Nephron progenitor cell (in vitro differentiated cells): Measurements from ENCODE around the gene TEPSIN.

Experiments used
- DNase-seq: peaks from one replicate; pipeline ENCODE4 v3.0.0; 2021
- H3K27ac Mint-ChIP-seq: 2 replicates; pipeline ENCODE4 v1.8.0; 2021; ENCODE audit warnings: mild to moderate bottlenecking, moderate library complexity, mixed read lengths
- H3K27me3 Mint-ChIP-seq: 2 replicates; pipeline ENCODE4 v1.8.0; 2021; ENCODE audit warnings: mild to moderate bottlenecking, low read depth, mixed read lengths; ENCODE audit not compliant: poor library complexity
- H3K36me3 Mint-ChIP-seq: 2 replicates; pipeline ENCODE4 v1.8.0; 2021; ENCODE audit warnings: low read depth, mixed read lengths
- H3K4me1 Mint-ChIP-seq: 2 replicates; pipeline ENCODE4 v1.8.0; 2021; ENCODE audit warnings: mixed read lengths
- H3K4me3 Mint-ChIP-seq: 2 replicates; pipeline ENCODE4 v1.8.0; 2021; ENCODE audit warnings: mild to moderate bottlenecking, moderate library complexity, mixed read lengths
- H3K9me3 Mint-ChIP-seq: 2 replicates; pipeline ENCODE4 v1.8.0; 2021; ENCODE audit warnings: mild to moderate bottlenecking, moderate library complexity, mixed read lengths
- CTCF ChIP-seq: fragments of 200-600 bp; sonication (generic); IDR thresholded peaks from 2 replicates; pipeline ENCODE4 v1.5.0; 2021; ENCODE audit warnings: antibody characterized with exemption

Gene TEPSIN

GRCh38 chr17:81231766-81232581 lies 6.9 kb downstream of the TEPSIN start:
- Mint-ChIP-seq H3K4me3 (no peak overlapping the region), H3K27me3 (peaks cover 6% of the 10 kb centered on the region), H3K36me3 (peaks cover 22% of the 10 kb centered on the region), H3K9me3 (peaks cover 8% of the 10 kb centered on the region), H3K27ac (no peak overlapping the region), H3K4me1 (peaks cover 18% of the 10 kb centered on the region)
- no peak for TF ChIP-seq CTCF
- DNase-seq = no peak

GRCh38 chr17:81231121-81231645 lies 7.7 kb downstream of the TEPSIN start:
- Mint-ChIP-seq H3K27ac (no peak overlapping the region), H3K4me3 (no peak overlapping the region), H3K27me3 (peaks cover 6% of the 10 kb centered on the region), H3K9me3 (peaks cover 14% of the 10 kb centered on the region), H3K4me1 (peaks cover 18% of the 10 kb centered on the region), H3K36me3 (peaks cover 26% of the 10 kb centered on the region)
- TF ChIP-seq CTCF = no peak
- DNase-seq = no peak

GRCh38 chr17:81230043-81230820 lies 8.6 kb downstream of the TEPSIN start:
- no peak for DNase-seq
- Mint-ChIP-seq H3K27ac (no peak overlapping the region), H3K36me3 (peaks cover 32% of the 10 kb centered on the region), H3K27me3 (peaks cover 6% of the 10 kb centered on the region), H3K4me3 (no peak overlapping the region), H3K4me1 (peaks cover 17% of the 10 kb centered on the region), H3K9me3 (peaks cover 23% of the 10 kb centered on the region)
- peak; percentile 29 for TF ChIP-seq CTCF

- TF ChIP-seq CTCF = no peak
- Mint-ChIP-seq H3K4me1 (peaks cover 11% of the 10 kb centered on the region), H3K36me3 (peaks cover 32% of the 10 kb centered on the region), H3K27me3 (peaks cover 6% of the 10 kb centered on the region), H3K27ac (no peak overlapping the region), H3K9me3 (peaks cover 25% of the 10 kb centered on the region), H3K4me3 (no peak overlapping the region)
- DNase-seq = no peak
Measured at GRCh38 chr17:81229666-81229920, 9.3 kb downstream of the TEPSIN start.

- Mint-ChIP-seq H3K27me3 (peaks cover 6% of the 10 kb centered on the region), H3K4me1 (peaks cover 10% of the 10 kb centered on the region), H3K36me3 (peaks cover 32% of the 10 kb centered on the region), H3K4me3 (no peak overlapping the region), H3K27ac (no peak overlapping the region), H3K9me3 (peaks cover 25% of the 10 kb centered on the region)
- no peak for DNase-seq
- TF ChIP-seq CTCF = no peak
Measured at GRCh38 chr17:81228834-81229665, 9.8 kb downstream of the TEPSIN start.
